HG02884 (cell line): ENCODE measurements around the gene PDGFA.

Source experiments
- ATAC-seq: cut with Tn5 transposase; IDR thresholded peaks from one replicate; pipeline ENCODE4 v1.9.1; 2021; ENCODE audit warnings: mild to moderate bottlenecking, moderate library complexity; ENCODE audit not compliant: unreplicated experiment

The PDGFA gene

DNA sequence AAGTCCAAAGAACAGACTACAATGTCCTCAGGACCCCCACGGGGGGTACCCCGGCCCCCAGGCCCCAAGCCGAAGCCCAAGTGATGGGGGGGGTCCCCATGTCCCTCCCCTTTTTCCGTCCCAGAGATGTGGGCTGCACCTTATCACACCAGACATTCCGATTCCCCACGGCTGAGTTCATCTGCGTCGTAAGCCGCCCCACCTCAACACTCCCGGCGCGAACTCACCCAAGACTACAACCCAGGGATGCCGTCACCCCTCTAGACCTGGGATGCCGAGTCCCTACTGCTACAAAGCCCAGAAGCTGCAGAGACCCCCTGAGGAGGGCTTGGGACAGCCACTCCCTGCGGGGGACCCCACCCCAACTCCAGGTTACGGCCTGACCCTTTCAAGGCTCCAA is 14.5 kb downstream of the PDGFA start:
- no peak for ATAC-seq

DNA sequence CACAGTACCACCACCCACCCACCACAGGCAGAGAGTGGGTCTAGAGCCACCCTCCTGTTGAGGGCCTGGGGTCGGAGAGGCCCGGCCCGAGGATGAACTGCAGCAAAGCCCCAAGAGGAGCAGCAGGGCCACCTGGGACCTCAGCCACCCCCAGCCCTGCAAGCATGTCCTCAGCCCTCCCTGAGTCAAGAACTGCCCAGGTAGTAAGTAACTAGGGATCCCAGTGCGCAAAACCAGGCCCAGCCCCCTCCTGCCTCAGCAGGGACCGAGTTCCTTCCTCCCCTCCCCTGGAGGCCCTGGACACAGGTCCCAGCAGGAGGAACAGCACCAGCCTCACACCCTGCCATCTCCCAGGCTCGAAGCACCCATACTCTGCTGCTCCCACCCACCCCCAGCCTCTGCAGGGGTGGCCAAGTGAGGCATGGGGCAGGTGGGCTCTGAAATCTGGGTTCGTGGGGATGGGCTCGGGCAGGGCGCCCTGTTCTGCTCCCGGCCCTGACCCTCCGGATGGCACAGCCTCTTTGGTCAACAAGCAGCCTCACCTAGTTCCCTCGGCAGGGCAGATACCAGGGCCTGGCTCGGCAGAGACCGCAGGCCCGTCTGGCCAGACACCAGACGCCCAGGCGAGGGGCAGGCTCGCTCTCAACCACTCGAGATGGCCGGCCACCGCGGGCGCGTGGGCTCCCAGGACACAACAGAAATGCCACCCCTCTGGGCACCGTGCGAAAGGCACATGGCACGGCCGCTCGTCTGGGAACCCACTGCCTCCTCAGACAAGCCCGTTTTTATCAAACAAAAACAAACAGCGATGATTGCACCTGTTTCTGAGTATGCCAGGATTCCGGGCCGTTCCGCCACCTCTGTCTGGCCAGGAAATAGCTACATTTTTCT is 15.2 kb downstream of the PDGFA start:
- ATAC-seq: no peak

DNA sequence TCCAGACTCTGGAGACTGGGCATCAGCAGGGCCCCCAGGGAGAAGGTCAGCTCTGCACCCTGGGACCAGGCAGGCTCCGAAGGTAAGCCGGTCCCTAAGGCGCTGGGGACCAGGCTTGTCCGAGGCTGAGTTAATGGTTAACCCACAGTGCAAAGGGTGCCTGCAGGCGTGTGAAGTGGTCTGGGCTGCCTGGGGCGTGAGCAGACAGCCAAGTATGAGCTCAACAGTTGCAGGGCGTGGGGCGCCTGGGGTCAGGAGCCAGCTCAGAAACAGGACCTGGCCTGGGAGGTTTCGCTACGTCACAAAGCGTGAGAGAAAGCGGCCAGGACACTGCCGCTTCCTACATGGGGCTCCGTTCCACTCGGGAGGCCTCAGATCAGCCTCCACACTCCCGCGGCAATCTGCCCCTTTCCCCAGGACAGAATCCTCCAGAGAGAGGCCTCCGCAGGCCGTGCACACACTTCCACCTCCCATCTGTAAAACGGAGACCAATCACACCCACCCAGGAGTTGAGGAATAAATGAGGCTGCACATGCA is 16.0 kb downstream of the PDGFA start:
- no peak for ATAC-seq

DNA sequence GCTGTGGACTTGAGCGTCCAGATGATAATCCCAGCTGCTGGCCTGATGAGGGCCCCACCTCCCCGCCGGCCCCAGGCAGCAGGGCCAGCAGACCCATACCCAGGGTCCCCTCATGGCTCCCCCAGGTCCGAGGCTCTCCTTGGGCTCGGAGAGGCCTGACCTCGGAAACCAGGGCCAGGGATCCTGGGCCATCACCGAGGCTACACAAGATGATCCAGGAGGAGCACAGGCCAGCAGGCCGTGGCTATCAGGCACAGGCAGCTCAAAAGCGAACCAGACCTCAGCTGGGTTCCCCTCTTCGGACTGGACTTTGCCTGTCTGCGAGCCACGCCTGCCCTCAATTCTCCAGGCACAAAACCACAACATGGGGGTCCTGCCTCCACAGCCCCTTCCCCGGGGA is 17.4 kb downstream of the PDGFA start:
- ATAC-seq: no peak

DNA sequence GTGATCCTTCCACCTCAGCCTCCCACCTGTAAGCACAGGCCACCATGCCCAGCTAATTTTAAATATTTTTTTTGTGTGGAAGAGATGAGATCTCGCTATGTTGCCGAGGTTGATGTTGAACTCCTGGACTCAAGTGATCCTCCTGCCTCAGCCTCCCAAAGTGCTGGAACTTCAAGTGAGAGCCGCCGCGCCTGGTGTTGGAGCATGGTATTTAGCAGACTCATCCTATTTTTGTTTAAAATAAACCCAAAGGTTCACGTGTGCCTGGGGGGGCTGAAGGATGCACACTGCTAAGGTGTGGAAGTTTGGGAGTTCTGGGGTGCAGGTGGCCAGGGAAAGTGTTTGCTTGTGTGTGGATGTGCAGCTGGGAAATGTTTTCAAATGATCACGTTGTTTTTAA is 18.1 kb downstream of the PDGFA start:
- no peak for ATAC-seq

DNA sequence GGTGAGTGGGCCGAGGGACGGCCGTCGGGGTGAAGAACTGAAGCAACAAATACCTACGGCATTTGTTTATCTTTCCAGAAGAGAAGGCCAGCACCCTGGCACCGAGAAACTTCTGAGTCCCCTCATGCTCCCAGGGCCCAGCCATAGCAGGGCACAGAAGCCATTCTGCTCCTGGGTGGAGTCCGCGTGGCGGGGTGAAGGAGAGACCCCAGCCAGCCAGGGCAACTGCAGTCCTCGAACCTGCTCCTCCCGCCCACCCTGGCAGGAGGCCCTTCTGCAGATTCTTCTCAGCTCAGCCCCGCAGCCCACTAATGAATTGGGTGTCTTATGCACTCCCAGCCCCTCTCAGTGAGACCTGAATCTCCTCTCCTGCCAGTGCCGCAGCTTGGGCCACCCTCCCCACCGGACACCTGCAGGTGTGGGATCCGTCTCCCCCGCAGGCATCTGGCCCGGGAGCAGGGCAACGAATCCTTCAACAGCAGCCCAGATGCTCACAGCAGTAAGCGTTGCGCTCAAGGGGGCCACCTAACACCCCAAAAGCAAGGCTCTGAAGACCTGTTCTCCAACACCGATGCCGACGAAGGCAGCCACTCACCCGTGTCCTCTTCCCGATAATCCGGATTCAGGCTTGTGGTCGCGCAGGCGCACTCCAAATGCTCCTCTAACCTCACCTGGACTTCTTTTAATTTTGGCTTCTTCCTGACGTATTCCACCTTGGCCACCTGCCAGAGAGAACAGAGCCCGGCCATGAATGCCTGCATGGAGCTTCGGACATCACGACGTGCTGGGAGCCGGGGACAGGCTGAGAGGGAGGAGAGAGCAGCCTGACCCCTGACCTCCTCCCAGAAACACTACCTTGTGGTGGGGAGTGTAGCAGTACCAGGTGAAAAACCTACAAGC is 18.9 kb downstream of the PDGFA start:
- ATAC-seq: no peak

DNA sequence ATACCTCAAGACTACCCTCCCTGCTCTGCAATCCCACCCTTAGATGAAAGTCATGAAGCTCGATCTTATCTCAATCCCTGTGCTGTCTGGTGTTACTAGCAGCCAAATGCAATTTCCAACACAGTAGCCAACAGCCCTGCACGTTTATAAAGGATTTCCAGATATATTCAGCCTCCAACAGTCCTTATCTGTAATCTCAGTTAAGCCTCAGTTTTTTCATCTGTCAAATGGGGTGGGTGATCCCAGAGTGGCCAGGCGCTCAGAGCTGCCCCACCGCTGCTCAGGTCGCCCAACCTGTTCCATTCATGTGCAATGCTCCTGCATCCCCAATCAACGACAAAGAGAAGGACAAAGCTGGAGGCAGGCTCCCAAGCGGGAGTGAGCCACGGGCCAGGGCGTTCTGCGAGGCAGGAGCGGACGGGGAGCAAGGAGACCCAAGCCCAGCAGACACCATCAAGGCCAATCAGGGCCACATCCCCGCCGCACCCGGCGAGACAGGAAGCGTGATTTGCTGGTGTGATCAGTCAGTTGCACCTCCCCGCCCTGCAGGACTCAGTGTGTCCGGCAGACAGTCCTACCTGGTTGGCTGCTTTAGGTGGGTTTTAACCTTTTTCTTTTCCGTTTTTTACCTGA is 19.7 kb downstream of the PDGFA start:
- no peak for ATAC-seq

DNA sequence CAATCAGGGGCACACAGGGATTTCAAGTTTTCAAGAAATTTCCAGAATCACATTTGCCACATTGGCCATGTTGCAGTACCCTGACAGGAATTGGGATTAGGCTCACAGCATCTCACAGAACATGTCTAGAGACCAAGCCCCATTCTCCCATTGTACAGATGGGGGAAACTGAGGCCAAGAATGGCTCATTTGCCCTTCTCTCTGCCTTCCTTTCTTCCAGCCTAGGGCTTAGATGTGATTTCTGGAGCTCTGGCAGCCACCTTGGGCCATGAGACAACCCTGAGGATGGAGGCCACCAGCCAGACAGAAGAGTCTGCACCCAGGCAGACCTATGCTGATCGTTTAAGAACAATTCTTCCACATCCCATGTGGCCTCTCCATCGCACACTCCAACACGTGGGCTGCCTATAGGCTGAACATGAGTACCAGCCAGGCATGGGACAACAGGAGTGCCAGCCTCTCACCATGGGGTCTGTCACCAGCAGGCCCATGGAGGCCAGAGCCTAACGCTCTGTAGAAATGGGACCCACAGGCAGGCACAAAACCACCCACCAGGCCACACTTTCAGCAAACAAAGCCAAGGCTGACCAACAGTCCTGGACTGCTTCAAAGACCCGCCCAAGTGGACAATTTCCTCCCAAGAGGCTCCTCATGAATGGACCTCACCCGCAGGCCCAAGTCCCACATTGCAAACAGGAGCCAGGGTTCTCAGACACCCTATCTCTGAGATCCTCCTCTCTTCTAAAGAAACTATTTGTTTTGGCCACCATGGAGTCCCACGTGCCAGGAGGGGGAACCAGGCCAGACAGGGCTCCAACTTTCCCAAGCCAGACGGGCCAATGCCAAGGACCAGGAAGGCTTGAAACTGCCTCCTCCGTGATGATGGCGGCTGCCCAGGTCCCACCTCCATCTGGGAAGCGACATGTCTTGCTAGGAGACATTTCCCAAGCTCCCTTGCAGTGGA is 20.7 kb downstream of the PDGFA start:
- no peak for ATAC-seq

DNA sequence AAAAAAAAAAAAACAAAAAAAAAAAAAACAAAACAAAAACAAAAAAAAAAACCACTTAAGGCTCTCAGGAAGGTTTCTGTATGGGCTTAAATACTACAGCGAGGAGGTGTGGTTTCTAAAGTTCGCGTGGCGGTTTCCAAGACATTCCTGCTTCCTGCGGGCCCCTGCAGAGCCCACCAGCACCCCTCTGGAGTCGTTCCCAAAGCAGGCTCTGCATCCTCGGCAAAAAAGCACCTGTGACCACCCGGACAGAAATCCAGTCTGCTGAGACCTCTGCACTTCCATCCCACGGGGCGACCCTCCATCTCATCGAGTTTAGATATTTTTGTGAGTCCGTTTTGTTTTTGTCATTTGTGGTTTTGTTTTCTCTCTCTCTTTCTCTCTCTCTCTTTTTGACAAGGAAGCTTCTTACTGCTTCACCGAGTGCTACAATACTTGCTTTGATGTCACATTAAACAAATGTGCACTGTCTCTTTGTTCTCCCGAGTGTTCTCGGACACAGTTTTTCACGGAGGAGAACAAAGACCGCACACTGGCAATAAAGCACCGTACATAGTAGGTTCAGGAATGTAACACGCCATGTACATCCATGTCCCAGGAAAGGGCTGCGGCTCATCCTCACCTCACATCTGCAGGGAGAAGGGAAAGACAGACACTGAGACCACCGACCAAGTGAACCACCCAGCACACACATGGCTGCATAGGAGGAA is 21.5 kb downstream of the PDGFA start:
- ATAC-seq: no peak

DNA sequence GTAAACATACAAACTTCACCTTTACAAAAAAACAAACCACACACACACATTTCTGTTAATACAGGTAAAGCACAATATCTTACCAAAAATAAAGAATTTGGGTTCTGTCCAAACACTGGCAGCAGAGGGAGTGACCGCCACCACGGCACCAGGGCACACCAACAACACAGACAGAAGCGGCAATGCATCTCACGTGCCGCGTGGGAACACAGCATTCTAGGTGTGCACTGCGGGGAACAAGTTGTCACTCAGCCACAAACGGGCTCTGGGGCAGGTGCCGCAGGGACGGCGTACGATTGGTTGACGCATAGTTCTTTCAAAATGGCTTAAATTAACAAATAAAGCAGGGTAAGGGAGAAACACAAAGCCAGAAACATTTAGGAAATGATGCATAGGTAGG is 22.3 kb downstream of the PDGFA start:
- no peak for ATAC-seq

DNA sequence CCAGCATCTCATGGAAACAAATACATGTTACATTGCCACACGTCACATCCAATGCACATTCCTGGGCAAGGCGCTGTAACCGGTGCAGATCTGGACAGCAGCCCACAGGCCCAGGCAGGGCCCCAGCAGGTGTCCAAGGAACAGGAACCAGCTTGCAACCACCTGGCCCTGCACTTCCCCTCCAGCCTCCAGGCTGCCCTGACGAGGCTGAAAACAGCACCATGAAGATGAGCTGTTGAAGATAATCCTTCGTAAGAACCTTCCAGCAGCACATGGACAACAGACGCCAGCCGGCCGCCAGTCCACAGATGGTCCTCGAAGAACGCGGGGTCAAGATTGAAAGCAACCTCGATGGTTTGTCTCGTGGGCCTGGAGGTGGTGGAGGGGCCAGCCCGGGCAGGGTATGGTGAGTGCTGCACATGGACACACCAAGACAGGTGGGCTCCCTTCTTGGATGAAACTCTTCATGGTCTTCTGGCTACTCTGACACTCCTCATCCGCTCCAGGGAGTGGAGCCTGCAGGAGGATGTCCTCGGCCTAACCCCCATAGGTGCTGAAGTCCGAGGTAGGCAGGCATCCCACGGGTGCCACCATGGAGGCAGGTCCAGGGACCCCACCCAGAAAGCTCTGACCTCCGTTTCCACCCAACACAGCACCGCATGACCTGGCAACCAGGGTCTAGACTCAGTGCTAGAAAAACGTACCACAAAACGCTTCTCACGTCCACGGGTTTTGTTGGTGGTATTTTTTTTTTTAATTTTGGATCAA is 22.9 kb downstream of the PDGFA start:
- no peak for ATAC-seq

DNA sequence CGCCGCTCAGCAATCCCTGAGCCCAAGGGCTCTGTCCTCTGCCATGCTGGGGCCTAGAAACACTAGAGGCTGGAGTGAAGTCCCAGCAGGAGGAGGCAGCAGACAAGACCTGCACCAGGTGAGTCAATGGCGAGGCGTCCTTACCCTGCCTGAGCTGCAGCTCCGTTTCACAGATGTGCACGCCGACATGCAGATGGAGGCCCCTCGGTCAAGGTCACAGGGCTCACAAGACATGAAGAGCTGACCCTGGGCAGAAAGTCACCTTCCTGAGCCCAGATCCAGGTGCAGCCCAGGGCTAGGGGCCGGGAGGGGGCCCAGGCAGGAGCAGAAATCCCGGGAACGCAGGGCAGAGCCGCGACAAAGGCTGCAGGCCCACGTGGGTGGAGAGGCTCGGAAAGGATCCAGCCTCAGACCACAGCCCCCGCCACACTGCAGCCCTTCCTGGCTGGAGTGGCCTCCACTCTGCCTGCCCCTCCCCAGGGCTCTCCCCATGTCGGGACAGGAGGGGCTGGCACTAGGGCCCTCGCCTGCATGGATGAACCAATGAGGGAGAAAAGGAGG is 23.8 kb downstream of the PDGFA start:
- no peak for ATAC-seq

DNA sequence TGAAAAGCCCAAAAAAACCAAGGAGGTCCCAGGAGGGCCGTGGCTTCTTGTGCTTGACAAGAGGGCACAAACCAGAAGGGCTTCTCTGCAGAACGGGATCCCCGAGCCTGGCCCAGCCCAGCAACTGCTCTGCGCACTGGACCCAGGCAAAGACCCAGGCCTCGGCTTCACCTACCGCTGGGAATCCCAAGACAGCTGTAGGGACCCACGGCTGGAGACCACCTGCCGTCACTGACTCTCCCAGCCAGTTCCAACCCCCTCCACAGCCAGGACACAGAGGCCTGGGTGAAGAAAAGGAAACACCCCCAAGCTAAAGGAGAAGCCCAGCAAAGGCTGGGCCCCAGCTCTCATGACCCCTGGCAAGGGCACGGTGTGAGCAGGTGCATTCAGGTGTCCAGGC is 24.3 kb downstream of the PDGFA start:
- no peak for ATAC-seq

DNA sequence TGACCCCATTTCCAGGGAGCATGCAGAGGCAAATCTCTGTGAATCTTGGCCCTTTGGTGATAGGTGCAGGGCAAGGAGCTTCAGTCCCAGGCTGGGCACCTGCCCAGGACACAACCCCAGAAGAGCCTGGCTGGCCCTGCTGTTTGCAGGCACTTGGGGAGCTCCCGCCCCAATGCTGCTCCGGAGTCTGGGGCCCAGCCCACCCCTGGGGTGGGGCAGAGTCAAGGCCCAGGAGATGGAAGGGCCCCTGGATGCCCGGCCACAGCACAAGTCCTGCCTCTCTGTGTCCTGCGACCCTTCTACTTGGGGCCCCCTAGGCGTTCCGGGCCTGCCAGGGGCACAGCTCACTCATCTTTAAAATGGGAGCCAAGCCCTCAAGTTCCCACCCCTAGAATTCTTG is 24.7 kb downstream of the PDGFA start:
- ATAC-seq: no peak

DNA sequence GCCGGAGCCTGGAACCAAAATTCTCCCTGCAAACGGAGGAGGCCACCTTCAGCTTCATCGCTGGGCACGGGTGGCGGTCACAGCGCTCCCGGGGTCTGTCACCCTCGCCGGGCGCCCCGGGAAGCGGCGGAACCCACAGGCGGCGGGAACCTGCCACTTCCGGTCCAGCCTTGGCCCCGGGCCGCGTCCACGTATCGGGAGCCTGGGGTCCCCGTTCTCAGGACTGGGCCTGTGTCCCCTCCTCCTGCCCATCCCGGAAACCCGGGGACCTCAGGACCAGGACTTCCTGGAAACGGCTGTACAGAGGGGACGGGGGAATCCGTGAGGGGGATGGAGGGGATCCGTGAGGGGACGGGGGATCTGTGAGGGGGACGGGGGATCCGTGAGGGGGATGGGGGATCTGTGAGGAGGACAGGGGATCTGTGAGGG is 25.4 kb downstream of the PDGFA start:
- no peak for ATAC-seq

DNA sequence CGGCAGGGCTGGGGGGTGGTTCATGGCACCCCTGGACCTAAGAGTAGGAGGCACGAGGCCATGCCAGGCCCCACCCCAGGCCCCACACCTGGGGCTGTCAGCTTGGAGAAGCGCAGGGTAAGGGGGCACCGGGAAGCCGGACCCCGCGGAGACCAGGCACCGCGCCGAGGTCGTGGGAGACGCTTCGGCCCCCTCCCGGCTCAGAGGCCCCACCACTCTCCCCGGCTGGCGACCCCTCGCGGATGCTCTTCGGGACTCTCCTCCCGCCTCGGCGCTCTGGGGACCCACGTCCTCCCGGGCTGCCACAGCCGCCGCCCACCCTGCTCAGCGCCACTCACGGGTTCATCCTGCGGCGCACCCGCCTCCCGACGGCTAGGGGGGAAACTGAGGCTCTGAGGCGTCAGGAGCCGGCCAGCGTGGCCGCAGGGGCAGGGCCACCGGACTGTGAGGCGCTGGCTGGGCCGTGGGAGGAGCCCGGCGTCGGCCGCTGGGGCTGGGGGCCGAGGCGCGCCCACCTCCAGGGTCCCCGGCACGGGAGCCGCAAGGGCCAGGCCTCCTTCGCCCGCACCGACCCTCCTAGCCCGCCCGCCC is 25.9 kb downstream of the PDGFA start:
- ATAC-seq: no peak

DNA sequence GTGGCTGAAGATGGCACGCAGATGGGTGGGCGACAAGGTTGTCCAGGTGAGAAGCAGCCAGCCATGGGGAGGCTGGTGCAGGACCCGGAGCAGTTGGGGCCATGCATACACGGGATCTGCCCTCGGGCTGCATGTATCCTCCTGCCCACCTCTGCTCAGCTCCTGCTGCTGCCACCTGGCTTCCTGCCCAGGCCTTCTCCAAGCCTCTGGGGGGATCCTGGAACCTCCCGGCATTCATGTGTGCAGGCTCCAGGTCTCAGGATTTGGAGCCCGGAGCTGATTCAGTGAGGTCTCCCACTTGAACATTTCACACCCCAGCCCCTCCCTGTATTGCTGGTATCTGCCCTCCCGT is 27.0 kb downstream of the PDGFA start:
- ATAC-seq: no peak
